GM19452 (cell line): Measurements from ENCODE around the gene PARD3B.

Experiments used
- ATAC-seq: cut with Tn5 transposase; IDR thresholded peaks from one replicate; pipeline ENCODE4 v1.9.1; 2021; ENCODE audit not compliant: unreplicated experiment

Gene PARD3B

DNA sequence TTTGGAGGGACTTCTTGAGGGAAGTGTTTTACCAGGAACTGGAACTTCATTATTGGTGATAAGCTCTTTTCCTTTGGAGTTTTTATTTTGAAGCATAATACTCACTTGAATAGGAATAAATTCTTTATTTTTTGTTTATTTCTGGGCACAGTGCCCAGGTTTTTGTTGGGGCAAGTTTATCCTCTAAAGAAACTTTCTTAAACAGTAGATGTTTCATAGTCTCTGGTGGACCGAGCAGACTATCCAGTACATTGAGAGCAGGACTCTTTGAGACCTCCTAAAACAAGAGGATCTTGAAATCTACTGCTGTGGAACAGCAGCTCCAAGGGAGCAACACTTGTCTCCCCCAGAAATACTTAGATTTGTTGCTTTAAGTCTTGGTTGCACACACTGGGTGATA, 109.4 kb downstream of the PARD3B start:
- no peak for ATAC-seq

- ATAC-seq: no peak
Measured at GRCh38 chr2:204655101-204655500, 109.8 kb downstream of the PARD3B start.

DNA sequence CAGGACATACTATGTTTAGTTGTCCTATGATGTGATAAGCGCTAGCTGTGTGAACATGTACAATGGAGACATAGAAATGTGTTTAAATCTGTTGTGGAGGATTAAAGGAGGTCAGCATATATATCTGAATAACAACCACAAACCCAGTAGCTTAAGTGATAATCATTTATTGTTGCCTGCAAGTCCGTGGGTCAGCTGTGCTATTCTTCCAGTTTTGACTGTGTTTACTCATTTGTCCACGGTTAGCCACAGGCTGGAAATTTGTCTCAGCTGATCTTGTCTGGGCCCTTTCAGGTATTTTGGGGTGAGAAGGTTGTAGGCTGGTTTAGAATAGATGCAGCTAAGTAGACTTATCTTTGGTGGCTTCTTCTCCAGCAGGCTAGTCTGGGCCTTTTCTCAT, 110.4 kb downstream of the PARD3B start:
- ATAC-seq: no peak

DNA sequence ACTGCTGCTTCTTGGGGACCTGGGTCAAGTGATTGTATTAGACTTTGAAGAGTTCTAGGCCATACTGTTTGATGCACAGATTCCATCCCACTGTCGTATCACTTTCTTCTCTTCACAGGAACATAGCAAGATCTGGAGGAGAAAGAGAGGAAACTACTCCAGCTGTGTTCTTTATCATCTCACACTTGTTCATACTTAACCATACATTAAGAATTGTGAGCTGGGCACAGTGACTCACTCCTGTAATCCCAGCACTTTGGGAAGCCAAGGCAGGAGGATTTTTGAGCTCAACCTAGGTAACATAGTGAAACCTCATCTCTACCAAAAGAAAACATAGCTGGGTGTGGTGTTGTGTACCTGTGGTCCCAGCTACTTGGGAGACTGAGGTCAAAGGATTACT, 111.7 kb downstream of the PARD3B start:
- no peak for ATAC-seq

GRCh38 chr2:204662956-204663355, 117.7 kb downstream of the PARD3B start:
- no peak for ATAC-seq

DNA sequence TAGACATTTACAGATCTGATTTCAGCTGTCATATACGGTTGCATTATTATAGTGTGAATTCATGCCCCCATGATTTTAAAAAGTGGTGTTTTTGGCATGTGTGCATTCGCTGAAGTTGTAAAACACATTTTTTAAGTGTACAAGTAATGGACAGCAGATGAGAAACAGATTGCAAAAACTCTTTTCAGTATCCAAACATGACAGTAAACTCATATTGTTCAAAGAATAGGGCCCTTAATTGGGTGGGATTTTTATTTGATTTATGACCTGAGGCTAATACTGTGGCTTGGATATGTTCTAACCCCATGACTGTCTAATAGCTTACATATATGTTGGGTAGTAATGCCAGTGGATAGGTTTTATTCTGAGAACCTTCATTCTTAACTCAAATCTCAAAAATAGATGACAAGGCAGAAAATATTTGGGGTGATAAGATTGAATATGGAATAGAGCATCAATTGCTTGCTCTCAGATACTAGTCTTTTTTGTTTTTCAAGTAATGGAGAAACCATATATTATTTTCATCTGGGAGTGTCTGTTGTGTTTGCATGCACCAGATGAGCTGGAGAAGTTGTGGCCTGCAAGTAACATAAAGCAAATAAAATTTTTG, 118.6 kb downstream of the PARD3B start:
- no peak for ATAC-seq

DNA sequence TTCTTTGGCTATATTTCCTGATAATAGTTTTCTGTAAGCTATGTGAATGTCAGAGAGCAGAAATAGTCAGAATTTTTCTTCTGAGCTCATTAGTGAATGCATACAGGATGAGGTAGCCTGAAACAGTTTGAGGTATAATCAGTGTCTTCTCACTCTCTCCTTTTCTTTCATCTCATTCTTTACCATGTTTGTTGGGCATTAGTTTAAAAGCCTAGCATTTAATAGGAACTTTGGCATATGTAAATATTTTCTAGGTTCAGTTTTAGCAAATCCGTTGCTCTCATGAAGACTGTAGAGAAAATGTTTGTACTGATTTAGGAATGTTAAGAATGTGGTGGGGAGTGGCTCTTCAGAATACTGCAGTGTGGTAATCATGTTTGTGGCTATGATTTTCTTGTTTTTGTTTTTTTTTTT, 119.4 kb downstream of the PARD3B start:
- ATAC-seq: no peak

DNA sequence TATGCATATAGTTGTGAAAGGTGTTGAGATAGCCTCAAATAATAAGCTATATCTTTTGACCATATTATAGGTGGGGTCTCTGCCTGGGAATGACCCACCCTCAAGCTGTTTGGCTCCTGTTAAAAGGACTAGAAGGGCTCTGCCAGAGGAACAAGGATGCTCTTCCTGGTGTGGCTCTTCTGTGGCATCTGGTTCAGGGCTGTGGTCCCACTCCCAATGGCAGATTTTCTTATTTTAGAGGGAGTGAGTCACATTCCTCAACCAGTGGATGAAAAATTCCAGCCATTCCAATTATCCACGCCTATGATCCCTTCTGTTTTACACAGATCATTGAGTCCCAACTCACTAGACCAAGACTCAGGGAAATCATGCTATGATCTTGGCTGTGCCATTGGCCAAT, 119.9 kb downstream of the PARD3B start:
- ATAC-seq: no peak

DNA sequence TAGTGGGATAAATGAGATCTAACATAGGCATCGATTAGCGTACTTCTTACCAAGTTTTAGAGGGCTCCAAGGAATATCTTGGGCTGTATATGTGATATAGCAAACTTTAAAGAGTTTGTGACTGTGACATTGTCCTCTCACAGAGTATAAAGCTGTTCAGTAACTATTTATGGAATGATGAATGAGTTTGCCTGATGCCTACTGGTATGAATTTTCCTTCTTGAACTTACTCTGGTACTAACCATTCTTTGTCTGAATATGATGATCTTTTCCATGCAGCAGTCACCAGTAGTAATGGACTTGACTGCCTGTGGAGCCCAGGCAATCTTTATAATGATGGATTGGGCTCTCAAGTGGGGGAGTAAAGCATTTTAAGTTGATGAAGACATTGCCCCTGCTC, 120.5 kb downstream of the PARD3B start:
- ATAC-seq: no peak

DNA sequence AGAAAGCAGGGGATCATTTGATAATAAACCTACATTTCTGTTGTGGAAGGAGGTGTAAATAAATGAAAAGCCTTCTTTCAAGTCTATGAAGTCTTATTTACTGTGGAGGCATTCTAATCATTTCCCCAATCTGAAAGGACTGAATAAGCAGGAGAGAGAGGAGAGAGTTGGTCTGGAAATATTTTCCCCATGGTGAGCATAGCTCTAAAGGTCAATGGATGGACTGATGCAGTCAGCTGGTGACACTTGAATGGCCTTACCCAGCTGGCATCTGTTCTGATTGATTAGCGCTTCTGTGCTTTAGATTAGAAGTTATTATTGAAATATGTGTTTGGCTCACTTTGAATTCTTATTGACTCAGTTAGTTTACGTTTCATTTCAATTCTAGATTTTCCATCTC, 122.7 kb downstream of the PARD3B start:
- no peak for ATAC-seq

DNA sequence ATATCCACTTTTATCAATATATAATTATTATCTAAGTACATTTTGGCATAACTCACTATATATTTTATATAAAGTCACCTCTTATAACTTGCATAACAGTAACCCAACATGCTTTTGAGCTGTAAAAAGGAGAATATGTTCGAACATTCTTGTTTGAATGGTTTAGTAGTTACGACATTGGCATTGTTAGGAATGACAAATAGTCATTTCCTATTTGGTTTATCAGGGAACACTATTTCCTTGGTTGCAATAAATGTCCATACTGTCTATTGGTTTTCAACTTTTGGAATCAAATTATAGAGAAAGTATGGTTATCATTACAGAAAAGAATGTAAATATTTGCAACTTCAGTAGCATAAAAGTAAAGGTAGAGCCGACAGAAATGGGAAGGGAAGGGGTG, 124.1 kb downstream of the PARD3B start:
- ATAC-seq: no peak

- no peak for ATAC-seq
Measured at GRCh38 chr2:204670124-204670523, 124.8 kb downstream of the PARD3B start.

DNA sequence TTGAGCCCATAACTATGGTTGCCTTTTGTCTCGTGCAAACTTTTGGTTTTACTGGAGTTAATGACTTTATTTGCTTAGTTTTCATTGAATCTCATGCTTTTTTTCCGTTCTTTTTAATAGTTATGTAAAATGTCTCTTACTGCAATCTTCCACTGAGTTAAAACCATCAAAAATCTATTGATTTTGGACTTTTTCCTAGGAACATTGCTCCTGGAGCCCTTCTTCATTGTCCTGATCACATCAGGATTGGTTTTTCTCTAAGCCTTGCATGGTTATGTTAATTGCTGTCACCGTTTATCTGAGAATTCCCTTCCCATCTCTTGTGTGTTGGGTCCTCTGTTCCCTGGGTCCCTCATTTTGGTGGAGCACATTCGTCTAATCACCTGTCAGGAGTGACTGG, 125.5 kb downstream of the PARD3B start:
- ATAC-seq: no peak

DNA sequence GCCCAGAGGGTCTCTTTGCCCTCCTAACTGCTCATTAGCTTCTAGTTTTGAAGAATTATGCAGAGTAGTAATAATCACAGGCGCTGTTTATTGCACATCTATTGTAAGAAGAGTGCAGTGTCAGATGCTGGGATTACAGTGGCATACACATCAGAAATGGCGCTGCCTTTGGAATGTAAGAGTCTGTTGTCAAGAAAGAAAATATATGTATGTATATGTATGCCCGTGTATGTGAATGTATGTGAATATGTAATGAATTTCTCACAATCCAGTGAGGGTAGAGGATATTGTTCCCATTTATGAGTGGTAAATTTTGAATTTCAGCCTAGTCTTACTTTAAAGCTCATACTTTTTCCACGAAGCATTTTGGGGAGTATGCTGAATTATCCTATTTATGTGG, 127.5 kb downstream of the PARD3B start:
- no peak for ATAC-seq

GRCh38 chr2:204673877-204674276, 128.6 kb downstream of the PARD3B start:
- ATAC-seq: no peak

DNA sequence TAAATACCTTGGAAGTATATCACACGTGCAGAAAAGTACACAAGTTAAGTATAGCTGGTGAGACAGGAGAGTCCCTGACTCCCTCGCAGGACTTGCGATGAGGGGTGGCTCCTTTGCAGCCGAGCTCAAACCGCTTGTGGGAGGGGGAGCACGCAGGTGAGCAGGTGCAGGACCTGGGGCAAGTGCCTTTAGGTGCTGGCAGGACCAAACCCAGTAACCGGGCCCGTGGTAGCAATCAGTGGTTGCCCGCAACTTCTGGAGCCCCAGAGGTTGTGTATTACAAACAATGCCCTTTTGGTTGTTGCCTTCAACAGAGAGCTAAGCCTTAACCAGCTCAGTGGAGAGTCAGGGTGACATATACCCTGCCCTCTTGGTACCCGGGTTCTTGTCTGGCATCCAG, 132.8 kb downstream of the PARD3B start:
- ATAC-seq: no peak

- no peak for ATAC-seq
Measured at GRCh38 chr2:204680576-204680975, 135.3 kb downstream of the PARD3B start.

- ATAC-seq: no peak
Measured at GRCh38 chr2:204681412-204681811, 136.1 kb downstream of the PARD3B start.

GRCh38 chr2:204683384-204683783, 138.1 kb downstream of the PARD3B start:
- no peak for ATAC-seq

DNA sequence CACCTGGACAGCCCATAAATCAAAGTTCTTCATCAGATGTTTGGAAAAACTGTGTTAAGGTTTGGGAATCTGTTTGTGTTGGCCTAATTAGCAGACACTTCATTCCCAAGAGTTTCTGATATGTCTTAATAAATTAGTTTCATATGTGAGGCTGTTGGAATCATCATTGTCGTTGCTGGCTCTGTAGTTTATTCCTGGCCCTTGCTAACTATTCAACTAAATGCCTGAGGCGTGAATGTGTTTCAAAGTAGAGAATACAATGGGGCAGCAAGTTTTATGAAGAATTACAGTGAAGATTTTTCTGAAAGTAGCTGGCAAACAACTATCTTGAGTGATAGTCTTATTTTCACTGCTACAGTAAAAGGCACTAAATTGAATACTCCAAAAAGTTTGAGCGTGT, 141.1 kb downstream of the PARD3B start:
- no peak for ATAC-seq

- no peak for ATAC-seq
Measured at GRCh38 chr2:204687776-204688175, 142.5 kb downstream of the PARD3B start.

DNA sequence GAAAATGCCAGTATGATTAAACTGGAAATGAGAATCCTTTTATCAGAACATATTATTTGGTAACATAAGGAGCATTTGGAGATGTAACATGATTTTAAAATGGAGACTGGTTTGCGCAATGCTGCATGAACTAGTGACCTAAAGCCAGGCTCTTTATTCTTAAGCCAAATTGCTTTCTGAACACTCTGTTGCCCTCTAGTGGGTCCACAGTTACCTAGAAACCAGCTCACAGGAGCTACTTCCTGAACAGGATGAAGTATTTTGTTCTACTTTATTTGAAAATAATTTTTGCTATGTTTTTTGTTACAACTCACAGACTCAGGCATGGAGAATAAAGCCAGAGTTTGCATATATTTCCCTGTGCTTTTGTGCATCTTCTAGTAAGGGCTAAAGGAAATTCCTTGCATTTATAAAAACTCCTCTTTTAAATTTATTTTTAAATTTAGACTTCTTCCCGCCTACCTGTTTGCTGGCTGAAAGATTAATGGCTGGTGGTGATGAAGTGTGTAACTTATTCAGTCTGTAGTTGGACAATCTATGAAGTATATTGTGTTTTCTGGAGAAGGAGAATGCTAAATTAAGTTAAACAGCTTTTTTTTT, 146.7 kb downstream of the PARD3B start:
- ATAC-seq: no peak

GRCh38 chr2:204692790-204693189, 147.5 kb downstream of the PARD3B start:
- ATAC-seq: no peak
